GM12891 (cell line): ENCODE measurements around the gene PEX5L.

Experiments
- DNase-seq: peaks from one replicate; pipeline ENCODE4 v3.0.0; 2011; ENCODE audit warnings: low spot score; ENCODE audit not compliant: insufficient read length
- FAIRE-seq: peaks from 2 replicates; lab custom pipeline; 2011; peaks lifted over from hg19 to GRCh38; lab: Jason Lieb, UNC
- PAX5 ChIP-seq: IDR thresholded peaks from 2 replicates; pipeline ENCODE4 v1.6.1; 2011; ENCODE audit warnings: low read length, moderate library complexity, mild to moderate bottlenecking; ENCODE audit not compliant: insufficient read depth, severe bottlenecking
- POLR2A ChIP-seq: IDR thresholded peaks from 2 replicates; pipeline ENCODE4 v1.6.1; 2011; ENCODE audit warnings: low read depth, low read length, control low read depth
- POLR2AphosphoS5 ChIP-seq: IDR thresholded peaks from 2 replicates; pipeline ENCODE4 v1.6.1; 2011; ENCODE audit warnings: low read depth, low read length, control low read depth
- POU2F2 ChIP-seq: IDR thresholded peaks from 2 replicates; pipeline ENCODE4 v1.6.1; 2011; ENCODE audit warnings: low read depth, mild to moderate bottlenecking, control low read depth, low read length, moderate library complexity
- SPI1 ChIP-seq: IDR thresholded peaks from 2 replicates; pipeline ENCODE4 v1.6.1; 2011; ENCODE audit warnings: low read depth, low read length, control low read depth
- TAF1 ChIP-seq: IDR thresholded peaks from 2 replicates; pipeline ENCODE4 v1.6.1; 2011; ENCODE audit warnings: low read depth, low read length, control low read depth

The PEX5L gene

GRCh38 chr3:179865861-179866505 is 170.8 kb downstream of the PEX5L start:
- TF ChIP-seq POLR2AphosphoS5 (no peak), TAF1 (no peak), POU2F2 (no peak), POLR2A (no peak), SPI1 (no peak), PAX5 (no peak)
- FAIRE-seq (no peak), DNase-seq (no peak)

DNA sequence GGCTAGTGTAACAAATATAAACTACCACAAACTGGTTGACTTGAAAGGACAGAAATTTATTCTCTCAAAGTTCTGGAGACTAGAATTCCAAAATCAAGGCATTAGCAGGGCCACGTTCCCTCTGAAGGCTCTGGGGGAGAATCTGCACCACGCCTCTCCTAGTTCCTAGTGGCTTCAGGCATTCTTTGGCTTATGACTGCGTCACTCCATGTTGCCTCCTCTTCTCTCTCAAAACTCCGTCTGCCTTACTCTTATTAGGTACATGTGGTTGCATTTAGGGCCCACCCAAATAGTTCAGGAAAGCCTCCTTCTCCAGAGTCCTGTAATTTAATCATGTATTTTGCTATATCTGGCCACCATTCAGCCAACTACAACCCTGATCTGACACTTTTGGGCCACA is 174.8 kb downstream of the PEX5L start:
- no peak for FAIRE-seq
- TF ChIP-seq POLR2A (no peak), POLR2AphosphoS5 (no peak), POU2F2 (no peak), TAF1 (no peak)
- DNase-seq, result no peak

GRCh38 chr3:179861292-179861691 is 175.4 kb downstream of the PEX5L start:
- FAIRE-seq (no peak), DNase-seq (no peak)
- TF ChIP-seq POU2F2 (no peak), TAF1 (no peak), SPI1 (no peak), POLR2AphosphoS5 (no peak), PAX5 (no peak), POLR2A (no peak)

DNA sequence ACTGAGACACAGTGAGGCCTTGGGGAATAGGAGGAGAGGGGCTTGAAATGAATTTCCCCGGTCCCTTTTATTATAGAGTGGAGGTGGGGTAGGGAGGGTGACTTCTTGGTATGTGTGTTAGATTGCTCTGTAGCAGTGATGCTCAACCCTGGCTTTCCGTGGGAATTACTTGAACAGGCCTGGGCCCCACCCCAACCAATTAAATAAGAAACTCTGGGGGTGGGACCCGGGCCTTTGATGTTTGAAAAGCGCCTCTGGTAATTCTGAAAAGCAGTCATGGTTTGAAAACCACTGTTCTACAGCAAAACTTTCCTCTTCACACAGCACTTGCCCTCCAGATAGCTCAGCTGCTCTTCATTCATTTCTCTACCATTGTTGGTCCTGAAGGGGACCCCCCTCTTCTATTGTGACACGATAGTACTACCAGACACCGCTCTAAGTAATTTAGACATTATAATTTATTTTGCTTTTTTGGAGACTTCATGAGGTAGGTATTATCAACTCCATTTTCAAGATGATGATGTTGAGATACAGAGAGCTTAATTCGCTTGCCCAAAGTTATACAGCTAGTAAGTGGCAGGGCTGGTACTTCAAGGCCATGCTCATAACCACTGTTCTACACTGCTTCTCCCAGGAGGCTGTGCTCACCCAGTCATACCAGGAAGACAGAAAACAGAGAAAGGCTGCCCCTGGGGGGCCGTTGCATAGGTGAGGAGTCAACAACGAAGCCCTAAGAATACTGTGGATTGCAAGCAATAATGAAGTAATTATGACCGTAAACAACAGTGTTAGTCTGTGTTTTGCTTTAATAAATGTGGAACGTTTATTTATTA is 176.2 kb downstream of the PEX5L start:
- no peak for FAIRE-seq
- DNase-seq, result no peak
- no peak for TF ChIP-seq POLR2A
- no peak for TF ChIP-seq TAF1
- no peak for TF ChIP-seq PAX5
- TF ChIP-seq POLR2AphosphoS5, result no peak
- no peak for TF ChIP-seq POU2F2

DNA sequence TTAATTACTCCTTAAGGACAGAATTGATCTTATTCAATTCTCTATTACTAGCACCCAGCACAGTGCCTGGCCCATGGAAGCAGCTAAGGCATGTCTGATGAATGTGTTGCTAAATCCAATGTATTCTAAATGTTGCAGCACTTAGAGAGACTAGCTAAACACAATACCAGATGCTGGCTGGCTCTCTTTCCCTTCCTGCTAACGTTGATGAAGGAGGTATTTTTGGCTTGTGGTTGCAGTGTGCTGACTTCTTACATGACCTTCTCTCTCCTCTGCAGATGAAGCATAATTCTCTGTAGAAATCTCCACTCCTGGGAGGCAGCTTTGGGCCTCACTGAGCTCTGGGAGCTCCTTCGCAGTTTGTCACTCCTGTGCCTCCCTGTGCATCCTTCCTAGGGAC is 183.6 kb downstream of the PEX5L start:
- no peak for DNase-seq
- FAIRE-seq, result peak; percentile 77

GRCh38 chr3:179852142-179852905 is 184.4 kb downstream of the PEX5L start:
- TF ChIP-seq SPI1 (peak; percentile 49), PAX5 (peak; percentile 80), POU2F2 (peak; percentile 74), TAF1 (no peak), POLR2A (no peak)
- DNase-seq, result no peak
- FAIRE-seq, result peak; percentile 9

More for the DNA sequence above, 183.6 kb downstream of the PEX5L start:
- TF ChIP-seq POLR2A (no peak), SPI1 (no peak), POLR2AphosphoS5 (no peak)

DNA sequence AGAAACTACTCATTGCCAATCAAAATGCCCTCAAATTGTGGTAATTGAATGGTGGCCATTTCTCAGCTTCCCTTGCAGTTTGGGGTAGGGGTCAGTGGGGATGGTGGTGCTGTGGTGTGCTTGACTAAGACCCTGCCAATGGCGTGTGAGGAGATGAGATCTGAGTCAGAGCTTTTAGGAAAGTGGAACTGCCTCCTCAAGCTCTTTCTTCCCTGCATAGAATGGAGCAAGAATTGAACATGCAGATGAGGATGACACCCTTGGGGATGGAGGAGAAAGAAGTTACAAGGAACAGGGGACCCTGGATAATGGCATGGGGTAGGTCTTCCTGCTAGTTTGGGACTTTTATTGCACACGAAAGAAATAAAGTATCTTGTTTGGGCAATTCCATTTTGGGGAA is 188.0 kb downstream of the PEX5L start:
- no peak for FAIRE-seq
- TF ChIP-seq POU2F2 (no peak), POLR2AphosphoS5 (no peak), SPI1 (no peak), PAX5 (no peak), POLR2A (no peak), TAF1 (no peak)
- DNase-seq, result no peak

DNA sequence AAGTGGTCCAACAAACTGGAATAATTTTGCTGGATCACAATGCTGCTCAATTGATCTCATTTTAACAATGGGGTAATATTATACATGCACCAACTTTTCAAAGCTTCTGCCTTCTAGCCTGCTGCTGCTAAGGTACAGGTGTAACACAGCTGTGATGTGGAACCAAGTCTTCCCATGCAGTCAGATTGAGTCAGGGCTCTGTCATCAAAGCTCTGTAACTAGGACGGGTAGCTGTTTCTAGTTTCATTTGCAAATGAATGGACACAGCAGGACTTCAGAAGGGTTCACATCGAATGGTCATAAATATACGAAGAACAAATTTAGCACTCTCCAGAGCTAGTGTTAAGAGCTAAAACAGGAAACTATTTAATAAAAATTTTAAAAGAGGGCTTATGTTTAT is 194.7 kb downstream of the PEX5L start:
- DNase-seq, result no peak
- no peak for TF ChIP-seq TAF1
- no peak for TF ChIP-seq POLR2A
- no peak for TF ChIP-seq POLR2AphosphoS5
- TF ChIP-seq POU2F2, result no peak
- no peak for TF ChIP-seq SPI1
- TF ChIP-seq PAX5, result no peak
- peak; percentile 51 for FAIRE-seq

DNA sequence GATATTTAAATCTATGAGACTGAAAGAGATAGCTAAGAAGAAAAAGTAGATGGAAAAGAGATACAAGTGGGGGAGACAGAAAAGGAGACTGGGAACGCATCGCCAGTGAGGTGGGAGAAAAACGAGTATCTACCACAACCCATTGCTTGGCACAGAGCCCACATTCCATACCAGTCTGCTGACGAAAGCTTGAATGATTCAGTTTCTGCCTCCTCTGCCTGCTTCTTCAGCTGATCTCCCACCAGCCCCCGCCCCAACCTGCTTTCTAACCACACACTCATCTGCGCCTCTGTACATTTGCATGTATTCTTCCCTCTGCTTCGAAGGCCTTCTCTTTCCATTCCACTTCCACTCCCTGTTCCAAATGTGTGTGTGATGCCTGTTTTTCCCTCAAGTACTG is 195.8 kb downstream of the PEX5L start:
- FAIRE-seq (no peak), DNase-seq (no peak)
- TF ChIP-seq POLR2A, result no peak
- TF ChIP-seq TAF1, result no peak
- TF ChIP-seq PAX5, result no peak
- TF ChIP-seq POU2F2, result no peak
- TF ChIP-seq SPI1, result no peak
- TF ChIP-seq POLR2AphosphoS5, result no peak
